GM21447 (cell line): ENCODE data around the gene SLC25A6.
"Not testable (repeated sequence)": the region's sequence is repeated elsewhere in the genome, so short reads cannot be mapped to it uniquely, and the experiment has no call there.

ENCODE experiments used
- ATAC-seq: cut with Tn5 transposase; IDR thresholded peaks from one replicate; pipeline ENCODE4 v1.9.1; 2021; ENCODE audit not compliant: unreplicated experiment

SLC25A6 gene

DNA sequence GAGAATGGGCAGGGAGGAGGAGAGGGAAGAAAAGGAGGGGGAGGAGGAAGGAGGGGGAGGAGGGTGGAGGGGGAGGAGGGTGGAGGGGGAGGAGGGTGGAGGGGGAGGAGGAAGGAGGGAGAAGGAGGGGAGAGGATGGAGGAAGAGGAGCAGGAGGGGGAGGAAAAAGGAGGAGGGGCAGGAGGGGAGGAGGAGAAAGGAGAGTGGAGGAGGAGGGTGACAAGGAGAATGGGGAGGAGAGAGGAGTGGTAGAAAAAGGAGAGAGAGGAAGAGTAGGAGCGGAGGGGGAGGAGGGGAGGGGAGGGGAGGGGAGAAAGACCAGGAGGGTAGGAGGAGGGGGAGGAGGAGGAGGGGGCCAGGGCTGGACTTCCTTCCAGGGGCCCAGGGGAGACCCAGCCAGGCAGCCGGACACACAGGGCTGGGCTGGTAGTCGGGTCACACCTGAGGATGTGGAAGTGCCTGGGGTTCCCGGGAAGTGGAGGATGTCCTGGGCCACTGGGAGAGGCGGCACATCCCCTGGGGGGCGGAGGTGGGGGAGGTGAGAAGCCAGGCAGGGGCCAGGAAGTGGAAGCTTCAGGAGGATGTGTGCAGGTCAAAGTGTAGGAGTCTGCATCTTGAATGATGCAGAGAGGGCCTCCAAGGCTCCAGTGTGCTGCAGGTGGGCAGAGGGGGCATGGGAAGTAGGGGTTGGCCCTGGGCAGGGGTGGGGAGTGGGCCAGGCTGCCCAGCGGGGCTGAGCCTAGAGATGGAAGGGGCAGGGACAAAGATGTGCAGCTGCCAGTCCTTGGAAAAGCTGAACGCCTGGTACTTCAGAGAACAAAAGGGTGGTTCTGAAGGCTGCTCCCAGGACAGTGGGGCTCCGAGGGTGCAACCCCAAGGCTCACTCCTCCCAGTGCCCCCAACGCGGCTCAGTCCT lies 36.5 kb downstream of the SLC25A6 start:
- no peak for ATAC-seq

GRCh38 chrX:1354036-1355019 lies 37.6 kb downstream of the SLC25A6 start:
- no peak for ATAC-seq

DNA sequence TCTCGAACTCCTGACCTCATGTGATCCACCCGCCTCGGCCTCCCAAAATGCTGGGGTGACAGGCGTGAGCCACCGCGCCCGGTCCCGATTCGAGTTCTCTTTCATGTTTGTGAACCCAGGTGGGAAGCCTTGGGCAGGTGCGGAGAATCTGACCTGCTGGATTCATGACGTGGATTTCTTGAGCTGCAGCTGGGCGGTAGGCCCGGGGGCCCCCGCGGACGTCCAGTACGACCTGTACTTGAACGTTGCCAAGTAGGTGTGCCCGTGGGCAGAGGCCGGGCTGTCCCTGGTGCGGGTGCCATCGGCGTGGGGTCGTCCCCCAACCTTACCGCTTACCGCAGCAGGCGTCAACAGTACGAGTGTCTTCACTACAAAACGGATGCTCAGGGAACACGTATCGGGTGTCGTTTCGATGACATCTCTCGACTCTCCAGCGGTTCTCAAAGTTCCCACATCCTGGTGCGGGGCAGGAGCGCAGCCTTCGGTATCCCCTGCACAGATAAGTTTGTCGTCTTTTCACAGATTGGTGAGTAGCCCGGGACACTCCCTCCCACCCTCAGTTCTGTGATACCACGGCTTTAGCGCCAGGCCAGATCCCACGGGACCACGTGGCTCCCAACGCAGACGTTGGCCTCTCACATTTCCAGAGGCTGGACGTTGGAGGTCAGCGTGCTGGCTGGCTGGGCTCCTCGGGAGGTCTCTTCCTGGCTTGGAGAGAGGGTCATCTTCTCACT lies 39.8 kb downstream of the SLC25A6 start:
- ATAC-seq = no peak

DNA sequence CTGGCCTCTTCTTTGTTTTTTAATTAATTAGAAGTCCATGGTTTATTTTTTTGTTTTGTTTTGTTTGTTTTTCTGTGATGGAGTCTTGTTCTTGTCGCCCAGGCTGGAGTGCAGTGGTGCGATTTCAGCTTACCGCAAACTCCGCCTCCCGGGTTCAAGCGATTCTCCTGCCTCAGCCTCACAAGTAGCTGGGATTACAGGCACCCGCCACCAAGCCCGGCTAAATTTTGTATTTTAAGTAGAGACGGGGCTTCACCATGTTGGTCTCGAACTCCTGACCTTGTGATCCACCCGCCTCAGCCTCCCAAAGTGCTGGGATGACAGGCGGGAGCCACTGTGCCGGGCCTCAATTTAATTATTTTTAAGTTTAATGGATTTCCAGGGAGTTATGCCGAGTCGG lies 42.3 kb downstream of the SLC25A6 start:
- not testable (repeated sequence) for ATAC-seq

- no peak for ATAC-seq
Observed at GRCh38 chrX:1341545-1342184, 50.2 kb downstream of the SLC25A6 start.

GRCh38 chrX:1336948-1337779 lies 54.7 kb downstream of the SLC25A6 start:
- peak; percentile 40 for ATAC-seq

DNA sequence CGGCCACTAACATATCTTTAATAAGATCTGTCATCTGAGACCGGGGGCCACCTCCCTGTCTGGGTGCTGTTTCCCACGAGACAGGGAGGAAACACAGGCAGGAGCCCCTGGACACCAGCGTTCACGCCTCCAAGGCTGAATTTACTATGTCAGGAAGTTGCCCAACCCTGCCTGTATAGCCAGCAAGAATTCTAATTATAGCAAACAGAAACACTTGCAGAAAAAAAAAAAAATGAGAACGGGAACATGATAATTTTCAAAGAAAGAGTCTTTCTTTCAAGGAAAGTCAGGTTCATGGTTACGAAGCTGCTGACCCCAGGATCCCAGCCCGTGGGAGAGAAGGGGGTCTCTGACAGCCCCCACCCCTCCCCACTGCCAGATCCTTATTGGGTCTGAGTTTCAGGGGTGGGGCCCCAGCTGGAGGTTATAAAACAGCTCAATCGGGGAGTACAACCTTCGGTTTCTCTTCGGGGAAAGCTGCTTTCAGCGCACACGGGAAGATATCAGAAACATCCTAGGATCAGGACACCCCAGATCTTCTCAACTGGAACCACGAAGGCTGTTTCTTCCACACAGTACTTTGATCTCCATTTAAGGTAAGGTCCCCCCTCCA lies 55.5 kb downstream of the SLC25A6 start, which contains the start of gene IL3RA:
Gene IL3RA (plus strand): TSS at position 455 of the 613 bp plus-strand sequence. CDS start 4,981 bp downstream, outside the sequence.
- peak; percentile 66 for ATAC-seq
